ENCODE data around the gene ASIC4.

ASIC4 gene

GRCh38 chr2:219480004-219480403, 34.3 kb upstream of the ASIC4 start:
- DNase-seq: no peak

GRCh38 chr2:219482674-219483405, 31.4 kb upstream of the ASIC4 start:
- DNase-seq: no peak

DNA sequence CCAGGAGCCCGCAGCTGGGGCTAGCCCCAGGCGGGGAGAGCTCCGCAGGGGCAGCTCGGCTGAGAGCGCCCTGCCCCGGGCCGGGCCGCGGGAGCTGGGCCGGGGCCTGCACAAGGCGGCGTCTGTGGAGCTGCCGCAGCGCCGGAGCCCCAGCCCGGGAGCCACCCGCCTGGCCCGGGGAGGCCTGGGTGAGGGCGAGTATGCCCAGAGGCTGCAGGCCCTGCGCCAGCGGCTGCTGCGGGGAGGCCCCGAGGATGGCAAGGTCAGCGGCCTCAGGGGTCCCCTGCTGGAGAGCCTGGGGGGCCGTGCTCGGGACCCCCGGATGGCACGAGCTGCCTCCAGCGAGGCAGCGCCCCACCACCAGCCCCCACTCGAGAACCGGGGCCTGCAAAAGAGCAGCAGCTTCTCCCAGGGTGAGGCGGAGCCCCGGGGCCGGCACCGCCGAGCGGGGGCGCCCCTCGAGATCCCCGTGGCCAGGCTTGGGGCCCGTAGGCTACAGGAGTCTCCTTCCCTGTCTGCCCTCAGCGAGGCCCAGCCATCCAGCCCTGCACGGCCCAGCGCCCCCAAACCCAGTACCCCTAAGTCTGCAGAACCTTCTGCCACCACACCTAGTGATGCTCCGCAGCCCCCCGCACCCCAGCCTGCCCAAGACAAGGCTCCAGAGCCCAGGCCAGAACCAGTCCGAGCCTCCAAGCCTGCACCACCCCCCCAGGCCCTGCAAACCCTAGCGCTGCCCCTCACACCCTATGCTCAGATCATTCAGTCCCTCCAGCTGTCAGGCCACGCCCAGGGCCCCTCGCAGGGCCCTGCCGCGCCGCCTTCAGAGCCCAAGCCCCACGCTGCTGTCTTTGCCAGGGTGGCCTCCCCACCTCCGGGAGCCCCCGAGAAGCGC, 30.6 kb upstream of the ASIC4 start:
- no peak for DNase-seq

GRCh38 chr2:219484343-219485200, 29.7 kb upstream of the ASIC4 start:
- DNase-seq: no peak

- DNase-seq: no peak
Measured at GRCh38 chr2:219485201-219485580, 29.1 kb upstream of the ASIC4 start.

DNA sequence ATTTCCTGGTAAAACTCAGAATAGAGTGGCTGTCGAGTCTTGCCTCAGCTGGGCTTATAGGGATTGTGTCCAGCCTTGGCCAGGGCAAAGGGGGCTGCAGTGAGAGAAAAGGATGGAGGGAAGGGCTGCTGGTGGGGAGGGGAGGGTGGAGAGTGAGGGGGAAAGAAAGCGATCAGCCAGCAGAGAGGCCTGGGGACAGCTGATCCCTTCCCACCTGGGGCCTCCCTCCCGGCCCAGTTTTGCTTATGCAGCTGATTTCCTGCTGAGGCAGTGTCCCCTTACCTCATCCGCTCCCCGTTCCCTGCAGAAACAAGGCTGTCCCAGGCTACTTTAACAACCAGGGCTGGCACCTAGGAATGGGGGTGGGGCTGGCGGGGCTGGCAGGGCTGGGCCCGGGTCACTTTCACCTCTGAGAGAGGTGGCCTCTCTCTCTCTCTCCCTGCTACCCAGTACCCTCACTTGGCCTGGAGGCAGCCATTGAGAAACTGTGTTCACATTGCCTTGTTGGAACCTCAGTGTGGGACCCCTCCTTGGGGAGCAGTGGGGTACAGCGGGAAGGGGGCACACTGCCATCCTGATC, 27.8 kb upstream of the ASIC4 start:
- DNase-seq: no peak

GRCh38 chr2:219488149-219488843, 26.0 kb upstream of the ASIC4 start:
- no peak for DNase-seq

DNA sequence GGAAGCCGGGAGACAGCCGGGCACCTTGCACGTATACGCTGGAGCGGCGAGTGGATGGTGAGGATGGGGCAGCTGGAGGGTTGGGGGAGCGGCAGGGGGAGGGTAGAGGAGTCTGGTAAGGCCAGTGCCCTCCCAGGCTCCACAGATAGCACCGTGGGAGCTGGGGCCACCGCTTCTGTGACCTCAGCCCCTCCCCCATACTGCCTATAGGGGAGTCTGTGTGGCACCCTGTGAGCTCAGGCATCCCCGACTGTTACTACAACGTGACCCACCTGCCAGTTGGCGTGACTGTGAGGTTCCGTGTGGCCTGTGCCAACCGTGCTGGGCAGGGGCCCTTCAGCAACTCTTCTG, 25.5 kb upstream of the ASIC4 start:
- DNase-seq: no peak

GRCh38 chr2:219489315-219489714, 25.0 kb upstream of the ASIC4 start:
- DNase-seq: no peak

DNA sequence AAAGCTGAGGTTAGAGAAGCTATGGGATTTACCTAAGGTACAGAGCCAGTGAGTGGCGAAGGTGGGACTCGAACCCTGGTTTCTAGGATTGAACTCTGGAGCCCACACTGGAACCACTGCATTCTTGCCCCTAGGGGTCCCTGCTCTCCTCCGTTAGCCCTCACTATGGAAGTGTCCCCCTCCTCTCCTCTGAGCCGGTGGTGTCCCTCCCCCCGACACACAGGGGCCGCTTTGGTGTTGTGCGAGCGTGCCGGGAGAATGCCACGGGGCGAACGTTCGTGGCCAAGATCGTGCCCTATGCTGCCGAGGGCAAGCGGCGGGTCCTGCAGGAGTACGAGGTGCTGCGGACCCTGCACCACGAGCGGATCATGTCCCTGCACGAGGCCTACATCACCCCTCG, 24.1 kb upstream of the ASIC4 start:
- no peak for DNase-seq

DNA sequence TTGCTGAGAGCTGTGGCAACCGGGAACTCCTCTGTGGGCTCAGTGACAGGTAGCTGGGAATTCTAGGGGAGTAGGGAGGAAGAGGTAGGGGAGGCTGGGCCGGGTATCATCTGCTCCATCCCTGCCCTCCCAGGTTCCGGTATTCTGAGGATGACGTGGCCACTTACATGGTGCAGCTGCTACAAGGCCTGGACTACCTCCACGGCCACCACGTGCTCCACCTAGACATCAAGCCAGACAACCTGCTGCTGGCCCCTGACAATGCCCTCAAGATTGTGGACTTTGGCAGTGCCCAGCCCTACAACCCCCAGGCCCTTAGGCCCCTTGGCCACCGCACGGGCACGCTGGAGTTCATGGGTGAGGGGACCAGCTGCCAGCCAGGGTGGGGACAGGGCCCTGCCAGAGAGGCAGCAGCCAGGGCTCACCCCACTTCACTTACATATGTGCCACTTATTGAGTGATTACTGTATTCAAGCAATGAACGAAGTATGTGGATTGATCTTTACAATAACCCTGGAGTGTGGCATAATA, 23.6 kb upstream of the ASIC4 start:
- DNase-seq: no peak

GRCh38 chr2:219491278-219491963, 22.9 kb upstream of the ASIC4 start:
- no peak for DNase-seq

- no peak for DNase-seq
Measured at GRCh38 chr2:219492575-219492974, 21.7 kb upstream of the ASIC4 start.

DNA sequence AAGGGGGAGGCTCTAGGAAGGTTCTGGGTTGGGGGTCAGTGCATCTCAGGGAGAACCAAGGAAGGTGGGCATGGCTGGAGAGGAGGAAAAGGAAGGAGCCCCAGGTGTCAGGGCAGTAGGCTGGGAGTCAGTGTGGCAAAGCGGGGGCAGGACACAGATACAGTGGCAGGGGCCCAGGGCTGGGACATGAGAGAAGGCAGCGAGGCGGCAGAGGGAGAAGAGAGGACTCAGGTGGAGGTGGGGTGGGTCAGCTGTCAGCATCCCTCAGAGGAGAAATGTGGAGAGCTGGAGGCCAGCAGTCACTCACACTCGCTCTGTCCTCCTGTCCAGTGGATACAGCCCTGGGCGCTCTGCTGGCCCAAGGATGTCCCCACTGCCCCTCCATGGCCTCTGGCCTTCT, 21.2 kb upstream of the ASIC4 start:
- no peak for DNase-seq

GRCh38 chr2:219494952-219495530, 19.2 kb upstream of the ASIC4 start:
- DNase-seq: no peak

- DNase-seq: peak in 2 of 4 experiments; percentile 11 to 24
Measured at GRCh38 chr2:219495531-219496122, 18.7 kb upstream of the ASIC4 start.

DNA sequence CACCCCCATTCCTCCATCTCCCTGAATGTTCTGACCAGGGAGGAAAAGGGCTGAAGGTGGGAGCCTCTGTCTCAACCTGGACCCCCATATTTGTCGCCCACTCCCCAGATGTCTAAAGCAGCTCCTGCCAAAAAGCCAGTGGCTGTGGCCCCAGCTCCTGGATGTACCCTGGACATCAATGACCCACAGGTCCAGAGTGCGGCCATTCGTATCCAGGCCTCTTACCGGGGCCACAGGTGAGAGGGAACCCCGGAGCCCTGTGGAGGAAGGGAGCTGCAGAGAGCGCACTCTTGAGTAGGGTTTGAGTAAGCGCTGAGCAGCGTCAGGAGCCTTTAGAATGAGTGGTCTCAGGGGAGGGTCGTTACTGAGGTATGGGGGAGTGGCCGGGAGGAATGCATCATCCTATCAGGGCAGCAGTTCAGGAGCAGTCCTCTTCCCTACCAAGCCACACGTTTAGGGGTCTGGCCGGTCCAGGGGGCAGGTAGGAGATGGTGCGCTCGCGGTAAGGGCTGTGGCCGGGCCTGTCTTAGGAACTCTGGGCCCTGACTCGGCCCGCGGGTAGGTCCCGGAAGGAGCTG, 17.9 kb upstream of the ASIC4 start:
- no peak for DNase-seq

DNA sequence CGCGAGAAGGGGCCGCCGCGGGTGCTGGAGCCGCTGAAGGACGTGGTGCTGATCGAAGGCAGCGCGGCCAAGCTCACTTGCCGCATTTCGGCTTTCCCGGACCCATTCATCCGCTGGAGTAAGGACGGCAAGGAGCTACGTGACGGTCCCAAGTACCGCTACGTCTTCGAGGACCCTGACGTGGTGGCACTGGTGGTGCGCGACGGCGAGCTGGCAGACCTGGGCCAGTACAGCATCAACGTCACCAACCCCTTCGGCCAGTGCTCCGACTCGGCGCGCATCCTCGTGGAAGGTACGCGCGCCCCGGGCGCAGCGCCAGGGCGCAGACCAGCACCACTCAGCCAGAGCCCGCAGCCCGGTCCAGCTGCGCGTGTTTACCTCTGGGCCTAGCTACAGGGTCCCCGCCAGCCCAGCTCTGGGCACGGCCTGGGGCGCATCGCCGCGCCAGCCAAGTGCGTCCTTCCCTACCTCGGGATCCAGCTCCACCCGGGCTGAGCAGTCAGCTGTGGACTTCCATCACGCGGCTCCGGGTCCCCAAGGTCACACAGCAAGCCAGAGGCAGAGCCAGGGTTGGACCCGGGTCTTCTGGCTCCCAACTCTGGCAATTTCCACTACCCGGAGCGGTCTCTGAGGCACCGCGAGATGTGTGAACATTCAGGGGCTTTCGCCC, 17.3 kb upstream of the ASIC4 start:
- DNase-seq: no peak

GRCh38 chr2:219497495-219498279, 16.6 kb upstream of the ASIC4 start:
- no peak for DNase-seq

Measured in activated naive CD4-positive, alpha-beta T cell (primary cell).